GM12878 (cell line): ENCODE results near the gene TMEM33. TPM values are rescaled to one million over a fixed set of nuclear protein-coding genes. Genes with fewer than 3 reads are reported as not detected.

Source experiments
- ATAC-seq: fragments of 200-7000 bp; cut with Tn5 transposase; 3 replicates; pipeline ENCODE4 v1.9.1; 2020; ENCODE audit warnings: mild to moderate bottlenecking, moderate library complexity
- BruUV-seq: library from RNA; stranded (reverse); fragments of 400-500 nt; replicated peaks from 2 replicates; lab custom pipeline; 2021; lab: Mats Ljungman, UMichigan
- CTCF ChIA-PET: fragments of 300-600 bp; sonication (Branson Sonifier 250); formaldehyde crosslinking; extraction: SDS; loops from one replicate; lab custom pipeline; 2021; ENCODE audit warnings: inconsistent platforms; lab: Yijun Ruan, JAX
- POLR2A ChIA-PET: fragments of 350-600 bp; formaldehyde crosslinking; extraction: SDS; loops from one replicate; lab custom pipeline; 2021; ENCODE audit warnings: inconsistent platforms; lab: Charles Lee
- RAD21 ChIA-PET: fragments of 300-600 bp; sonication (Branson Sonifier 250); formaldehyde crosslinking; loops from one replicate; lab custom pipeline; 2023; ENCODE audit warnings: antibody characterized with exemption; ENCODE audit not compliant: unreplicated experiment; lab: Charles Lee
- SMC1A ChIA-PET: fragments of 300-600 bp; sonication (Branson Sonifier 250); formaldehyde crosslinking; loops from one replicate; lab custom pipeline; 2023; ENCODE audit not compliant: unreplicated experiment, uncharacterized antibody; lab: Charles Lee
- DNase-seq: peaks from one replicate; pipeline ENCODE4 v3.0.0-alpha.2; 2011; ENCODE audit warnings: low read depth, low spot score
- FAIRE-seq: peaks from 3 replicates; lab custom pipeline; 2011; peaks lifted over from hg19 to GRCh38; lab: Jason Lieb, UNC
- H2AFZ ChIP-seq: 2 replicates; pipeline ENCODE4 v1.6.0; 2011; ENCODE audit warnings: low read depth, low read length, control low read depth; ENCODE audit not compliant: control insufficient read depth
- H3K27ac ChIP-seq: 2 replicates; pipeline ENCODE4 v1.5.1; 2011; ENCODE audit warnings: control low read depth; ENCODE audit not compliant: control insufficient read depth, insufficient read depth
- H3K27me3 ChIP-seq, 2 experiments: replicated peaks in 1 of 2; 2 replicates each; pipeline versions ENCODE4 v1.6.0 to v1.6.1; 2011; ENCODE audit warnings: low read length in 1 of 2; ENCODE audit not compliant: control insufficient read depth in 2 of 2, insufficient read depth in 2 of 2
- H3K36me3 ChIP-seq, 2 experiments: 2 replicates each; pipeline ENCODE4 v1.5.1; 2011; ENCODE audit warnings: low read length in 1 of 2; ENCODE audit not compliant: control insufficient read depth in 2 of 2, insufficient read depth in 2 of 2
- H3K4me1 ChIP-seq: 2 replicates; pipeline ENCODE4 v1.6.1; 2011; ENCODE audit warnings: mild to moderate bottlenecking, low read length, moderate library complexity, mixed read lengths; ENCODE audit not compliant: control insufficient read depth, insufficient read depth
- H3K4me2 ChIP-seq: 2 replicates; pipeline ENCODE4 v1.6.0; 2011; ENCODE audit warnings: control low read depth; ENCODE audit not compliant: control insufficient read depth, insufficient read depth
- H3K4me3 ChIP-seq: fragments of 200-600 bp; sonication (generic); 2 replicates; pipeline ENCODE4 v1.5.1; 2016
- H3K79me2 ChIP-seq: 2 replicates; pipeline ENCODE4 v1.6.0; 2011; ENCODE audit warnings: low read length; ENCODE audit not compliant: control insufficient read depth, insufficient read depth
- H3K9ac ChIP-seq: 2 replicates; pipeline ENCODE4 v1.8.0; 2011; ENCODE audit warnings: low read length, control low read depth, mixed read lengths; ENCODE audit not compliant: control insufficient read depth, insufficient read depth
- H3K9me3 ChIP-seq: replicated peaks from 3 replicates; pipeline ENCODE4 v1.5.1; 2011; ENCODE audit warnings: mild to moderate bottlenecking, low read length; ENCODE audit not compliant: control insufficient read depth, insufficient read depth
- H4K20me1 ChIP-seq: 2 replicates; pipeline ENCODE4 v1.6.0; 2011; ENCODE audit not compliant: control insufficient read depth, insufficient read depth
- HCFC1 ChIP-seq: fragments of 150-350 bp; IDR thresholded peaks from 2 replicates; pipeline ENCODE4 v1.6.1; 2014; ENCODE audit warnings: low read length
- HDAC6 ChIP-seq: fragments of 200-600 bp; sonication (generic); IDR thresholded peaks from one replicate; pipeline ENCODE4 v1.8.0; 2017; ENCODE audit warnings: antibody characterized with exemption; ENCODE audit not compliant: unreplicated experiment
- IKZF1 ChIP-seq: fragments of 450-650 bp; conservative IDR thresholded peaks from 2 replicates; pipeline ENCODE4 v1.6.1; 2017; ENCODE audit warnings: antibody characterized with exemption, mild to moderate bottlenecking
- MEF2B ChIP-seq: fragments of 450-650 bp; IDR thresholded peaks from 2 replicates; pipeline ENCODE4 v1.6.1; 2018; ENCODE audit warnings: mild to moderate bottlenecking, moderate library complexity; ENCODE audit not compliant: partially characterized antibody, poor library complexity, severe bottlenecking
- POLR2AphosphoS2 ChIP-seq: IDR thresholded peaks from 2 replicates; pipeline ENCODE4 v1.6.1; 2011; ENCODE audit warnings: low read depth, mild to moderate bottlenecking, low read length, improper control_type of control experiment, moderate library complexity
- POLR2AphosphoS5 ChIP-seq: IDR thresholded peaks from 2 replicates; pipeline ENCODE4 v1.6.1; 2011; ENCODE audit warnings: mild to moderate bottlenecking, low read length, inconsistent platforms
- RAD51 ChIP-seq: fragments of 450-650 bp; IDR thresholded peaks from 2 replicates; pipeline ENCODE4 v1.6.1; 2016; ENCODE audit warnings: moderate library complexity, mild to moderate bottlenecking, inconsistent platforms
- SREBF2 ChIP-seq: IDR thresholded peaks from 2 replicates; pipeline ENCODE4 v1.6.1; 2012; ENCODE audit warnings: mild to moderate bottlenecking, low read length
- ZNF24 ChIP-seq: fragments of 450-650 bp; IDR thresholded peaks from 2 replicates; pipeline ENCODE4 v1.6.1; 2017; ENCODE audit warnings: antibody characterized with exemption, mild to moderate bottlenecking
- WGBS: methylation state at CpG from one replicate; pipeline ENCODE4 v1.1.6; 2016; ENCODE audit warnings: low lambda C conversion rate; ENCODE audit not compliant: insufficient replicate concordance, insufficient coverage; ENCODE audit errors: missing lambda C conversion rate; 5-methylcytosine and 5-hydroxymethylcytosine counted together
- in situ Hi-C: fragments of 300-500 bp; cut with MboI; formaldehyde crosslinking; loops from 9 replicates; pipeline ENCODE4 v1.14.3; 2018; ENCODE audit warnings: mixed read lengths
- intact Hi-C: fragments of 100-400 bp; cut with micrococcal nuclease; formaldehyde crosslinking; loops from one replicate; pipeline ENCODE4 v1.14.2; 2022; ENCODE audit not compliant: unreplicated experiment
- polyA plus RNA-seq, 11 experiments: library from polyadenylated mRNA; depleted of rRNA in 4 of 11; unstranded in 6 of 11; stranded (reverse) in 5 of 11; fragments of >200 nt; fragmentation: Nextera tagmentation in 4 of 11; fragmentation: Illumina TruSeq in 1 of 11; extraction: Ambion mirVana in 4 of 11; extraction: Trizol in 1 of 11; gene quantifications; 1 replicate in 1 of 11; 2 replicates in 10 of 11; pipeline versions ENCODE4 v1.2.1 to v1.2.3, GENCODE V29; 2011 to 2016; ENCODE audit warnings: inconsistent platforms in 2 of 11, missing spikeins in 2 of 11, low read depth in 1 of 11
- total RNA-seq, 4 experiments: library from RNA; depleted of rRNA in 3 of 4; stranded (reverse); fragments of >200 nt in 3 of 4; fragmentation: Illumina TruSeq in 1 of 4; extraction: Trizol in 1 of 4; gene quantifications; 2 replicates each; pipeline versions ENCODE4 v1.2.1 to v1.2.3, GENCODE V29; 2013 to 2021
- TF ChIP-seq, protein P1 (sequence below): fragments of 450-650 bp; IDR thresholded peaks from 2 replicates; pipeline ENCODE4 v1.6.1; 2017; ENCODE audit warnings: antibody characterized with exemption, mild to moderate bottlenecking, moderate library complexity
- TF ChIP-seq, protein P2 (sequence below): IDR thresholded peaks from 2 replicates; pipeline ENCODE4 v1.6.1; 2012; ENCODE audit warnings: low read length, inconsistent platforms
- TF ChIP-seq, protein P3 (sequence below): IDR thresholded peaks from 2 replicates; pipeline ENCODE4 v1.6.1; 2012; ENCODE audit warnings: low read depth, low read length, improper control_type of control experiment
- TF ChIP-seq, protein P4 (sequence below): fragments of 450-650 bp; IDR thresholded peaks from 2 replicates; pipeline ENCODE4 v1.6.1; 2016; ENCODE audit warnings: mild to moderate bottlenecking, moderate library complexity, borderline replicate concordance
- TF ChIP-seq, protein P5 (sequence below): IDR thresholded peaks from 2 replicates; pipeline ENCODE4 v1.6.1; 2011; ENCODE audit warnings: low read depth, low read length, improper control_type of control experiment, borderline replicate concordance

Gene TMEM33
- total and polyA plus RNA-seq, 10 of the 15 experiments (the other 5 are each of a cell fraction or from before 2014, with no cell fraction given) = 7.9 to 60.2 (median 33.4) TPM

DNA sequence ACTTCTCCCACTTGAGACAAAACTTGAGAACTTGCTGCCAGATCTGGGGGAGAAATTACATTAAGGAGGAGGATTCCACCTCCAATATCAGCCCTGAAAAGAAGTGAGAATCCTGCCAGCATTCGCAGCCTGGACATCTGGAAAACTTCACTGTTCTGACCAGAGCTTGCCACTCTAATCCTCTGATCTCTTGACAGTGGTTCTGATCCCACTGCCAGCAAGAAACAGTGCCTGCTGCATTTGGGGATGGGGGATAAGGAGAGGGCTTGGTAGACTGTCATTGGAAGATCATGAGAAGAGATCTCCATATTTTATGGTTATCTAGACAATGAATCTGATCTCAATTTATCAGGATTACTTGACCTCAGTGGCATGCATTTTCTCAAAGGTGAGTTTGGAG lies 49.8 kb upstream of the TMEM33 start:
- SMC1A ChIA-PET = interaction anchor here (0.6 to 2.4 kb wide), 2 partner anchors 223 to 375 kb away, joined by 3 to 6 read pairs; no protein-coding TSS in a partner anchor
- H4K20me1 ChIP-seq = no peaks in the 10 kb centered on the region
- H3K27me3 ChIP-seq = peaks cover 7% of the 10 kb centered on the region in 2 experiments; a peak in 3 of 4 replicates
- RAD21 ChIA-PET = no interaction called here
- no peaks in the 10 kb centered on the region for H3K9me3 ChIP-seq
- intact Hi-C loops = no loop called here
- BruUV-seq = no TSS peak
- POLR2A ChIA-PET = no interaction called here
- FAIRE-seq (no peak), DNase-seq (no peak), ATAC-seq (no peak)
- in situ Hi-C loops = loop anchor here (5.0 kb wide), 2 partner anchors 193 to 603 kb away; no protein-coding TSS in a partner anchor
- H2AFZ ChIP-seq = no peak overlapping the region
- H3K36me3 ChIP-seq = no peaks in the 10 kb centered on the region
- H3K79me2 ChIP-seq = no peaks in the 10 kb centered on the region
- H3K27ac ChIP-seq = no peak overlapping the region
- CTCF ChIA-PET = interaction anchor here (0.7 to 7.6 kb wide), 8 partner anchors 11 to 192 kb away, joined by 3 to 85 read pairs (median 3); no protein-coding TSS in a partner anchor
- no peak overlapping the region for H3K9ac ChIP-seq
- no peak overlapping the region for H3K4me3 ChIP-seq
- WGBS = 0% methylated on average over 1 of the region's 1 CpG
- H3K4me2 ChIP-seq = no peak overlapping the region
- no peaks in the 10 kb centered on the region for H3K4me1 ChIP-seq
- TF ChIP-seq, protein P1, sequence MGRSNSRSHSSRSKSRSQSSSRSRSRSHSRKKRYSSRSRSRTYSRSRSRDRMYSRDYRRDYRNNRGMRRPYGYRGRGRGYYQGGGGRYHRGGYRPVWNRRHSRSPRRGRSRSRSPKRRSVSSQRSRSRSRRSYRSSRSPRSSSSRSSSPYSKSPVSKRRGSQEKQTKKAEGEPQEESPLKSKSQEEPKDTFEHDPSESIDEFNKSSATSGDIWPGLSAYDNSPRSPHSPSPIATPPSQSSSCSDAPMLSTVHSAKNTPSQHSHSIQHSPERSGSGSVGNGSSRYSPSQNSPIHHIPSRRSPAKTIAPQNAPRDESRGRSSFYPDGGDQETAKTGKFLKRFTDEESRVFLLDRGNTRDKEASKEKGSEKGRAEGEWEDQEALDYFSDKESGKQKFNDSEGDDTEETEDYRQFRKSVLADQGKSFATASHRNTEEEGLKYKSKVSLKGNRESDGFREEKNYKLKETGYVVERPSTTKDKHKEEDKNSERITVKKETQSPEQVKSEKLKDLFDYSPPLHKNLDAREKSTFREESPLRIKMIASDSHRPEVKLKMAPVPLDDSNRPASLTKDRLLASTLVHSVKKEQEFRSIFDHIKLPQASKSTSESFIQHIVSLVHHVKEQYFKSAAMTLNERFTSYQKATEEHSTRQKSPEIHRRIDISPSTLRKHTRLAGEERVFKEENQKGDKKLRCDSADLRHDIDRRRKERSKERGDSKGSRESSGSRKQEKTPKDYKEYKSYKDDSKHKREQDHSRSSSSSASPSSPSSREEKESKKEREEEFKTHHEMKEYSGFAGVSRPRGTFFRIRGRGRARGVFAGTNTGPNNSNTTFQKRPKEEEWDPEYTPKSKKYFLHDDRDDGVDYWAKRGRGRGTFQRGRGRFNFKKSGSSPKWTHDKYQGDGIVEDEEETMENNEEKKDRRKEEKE = no peak
- no peak for TF ChIP-seq POLR2AphosphoS2
- TF ChIP-seq POLR2AphosphoS5 = no peak
- TF ChIP-seq MEF2B = no peak
- no peak for TF ChIP-seq RAD51
- TF ChIP-seq HDAC6 = no peak
- TF ChIP-seq, protein P2, sequence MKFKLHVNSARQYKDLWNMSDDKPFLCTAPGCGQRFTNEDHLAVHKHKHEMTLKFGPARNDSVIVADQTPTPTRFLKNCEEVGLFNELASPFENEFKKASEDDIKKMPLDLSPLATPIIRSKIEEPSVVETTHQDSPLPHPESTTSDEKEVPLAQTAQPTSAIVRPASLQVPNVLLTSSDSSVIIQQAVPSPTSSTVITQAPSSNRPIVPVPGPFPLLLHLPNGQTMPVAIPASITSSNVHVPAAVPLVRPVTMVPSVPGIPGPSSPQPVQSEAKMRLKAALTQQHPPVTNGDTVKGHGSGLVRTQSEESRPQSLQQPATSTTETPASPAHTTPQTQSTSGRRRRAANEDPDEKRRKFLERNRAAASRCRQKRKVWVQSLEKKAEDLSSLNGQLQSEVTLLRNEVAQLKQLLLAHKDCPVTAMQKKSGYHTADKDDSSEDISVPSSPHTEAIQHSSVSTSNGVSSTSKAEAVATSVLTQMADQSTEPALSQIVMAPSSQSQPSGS = no peak
- TF ChIP-seq IKZF1 = no peak
- no peak for TF ChIP-seq SREBF2
- TF ChIP-seq ZNF24 = no peak
- TF ChIP-seq, protein P3, sequence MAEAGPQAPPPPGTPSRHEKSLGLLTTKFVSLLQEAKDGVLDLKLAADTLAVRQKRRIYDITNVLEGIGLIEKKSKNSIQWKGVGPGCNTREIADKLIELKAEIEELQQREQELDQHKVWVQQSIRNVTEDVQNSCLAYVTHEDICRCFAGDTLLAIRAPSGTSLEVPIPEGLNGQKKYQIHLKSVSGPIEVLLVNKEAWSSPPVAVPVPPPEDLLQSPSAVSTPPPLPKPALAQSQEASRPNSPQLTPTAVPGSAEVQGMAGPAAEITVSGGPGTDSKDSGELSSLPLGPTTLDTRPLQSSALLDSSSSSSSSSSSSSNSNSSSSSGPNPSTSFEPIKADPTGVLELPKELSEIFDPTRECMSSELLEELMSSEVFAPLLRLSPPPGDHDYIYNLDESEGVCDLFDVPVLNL = no peak
- TF ChIP-seq, protein P4, sequence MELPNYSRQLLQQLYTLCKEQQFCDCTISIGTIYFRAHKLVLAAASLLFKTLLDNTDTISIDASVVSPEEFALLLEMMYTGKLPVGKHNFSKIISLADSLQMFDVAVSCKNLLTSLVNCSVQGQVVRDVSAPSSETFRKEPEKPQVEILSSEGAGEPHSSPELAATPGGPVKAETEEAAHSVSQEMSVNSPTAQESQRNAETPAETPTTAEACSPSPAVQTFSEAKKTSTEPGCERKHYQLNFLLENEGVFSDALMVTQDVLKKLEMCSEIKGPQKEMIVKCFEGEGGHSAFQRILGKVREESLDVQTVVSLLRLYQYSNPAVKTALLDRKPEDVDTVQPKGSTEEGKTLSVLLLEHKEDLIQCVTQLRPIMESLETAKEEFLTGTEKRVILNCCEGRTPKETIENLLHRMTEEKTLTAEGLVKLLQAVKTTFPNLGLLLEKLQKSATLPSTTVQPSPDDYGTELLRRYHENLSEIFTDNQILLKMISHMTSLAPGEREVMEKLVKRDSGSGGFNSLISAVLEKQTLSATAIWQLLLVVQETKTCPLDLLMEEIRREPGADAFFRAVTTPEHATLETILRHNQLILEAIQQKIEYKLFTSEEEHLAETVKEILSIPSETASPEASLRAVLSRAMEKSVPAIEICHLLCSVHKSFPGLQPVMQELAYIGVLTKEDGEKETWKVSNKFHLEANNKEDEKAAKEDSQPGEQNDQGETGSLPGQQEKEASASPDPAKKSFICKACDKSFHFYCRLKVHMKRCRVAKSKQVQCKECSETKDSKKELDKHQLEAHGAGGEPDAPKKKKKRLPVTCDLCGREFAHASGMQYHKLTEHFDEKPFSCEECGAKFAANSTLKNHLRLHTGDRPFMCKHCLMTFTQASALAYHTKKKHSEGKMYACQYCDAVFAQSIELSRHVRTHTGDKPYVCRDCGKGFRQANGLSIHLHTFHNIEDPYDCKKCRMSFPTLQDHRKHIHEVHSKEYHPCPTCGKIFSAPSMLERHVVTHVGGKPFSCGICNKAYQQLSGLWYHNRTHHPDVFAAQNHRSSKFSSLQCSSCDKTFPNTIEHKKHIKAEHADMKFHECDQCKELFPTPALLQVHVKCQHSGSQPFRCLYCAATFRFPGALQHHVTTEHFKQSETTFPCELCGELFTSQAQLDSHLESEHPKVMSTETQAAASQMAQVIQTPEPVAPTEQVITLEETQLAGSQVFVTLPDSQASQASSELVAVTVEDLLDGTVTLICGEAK = no peak
- TF ChIP-seq HCFC1 = no peak
- TF ChIP-seq, protein P5, sequence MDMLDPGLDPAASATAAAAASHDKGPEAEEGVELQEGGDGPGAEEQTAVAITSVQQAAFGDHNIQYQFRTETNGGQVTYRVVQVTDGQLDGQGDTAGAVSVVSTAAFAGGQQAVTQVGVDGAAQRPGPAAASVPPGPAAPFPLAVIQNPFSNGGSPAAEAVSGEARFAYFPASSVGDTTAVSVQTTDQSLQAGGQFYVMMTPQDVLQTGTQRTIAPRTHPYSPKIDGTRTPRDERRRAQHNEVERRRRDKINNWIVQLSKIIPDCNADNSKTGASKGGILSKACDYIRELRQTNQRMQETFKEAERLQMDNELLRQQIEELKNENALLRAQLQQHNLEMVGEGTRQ = no peak
